ENCODE measurements around the gene KIAA1958. TPM values are rescaled to one million over a fixed set of nuclear protein-coding genes. Genes with fewer than 3 reads are reported as not detected.

Gene KIAA1958
- total RNA-seq, 1 donor from 2014 or later: 12.0 TPM

- TF ChIP-seq EZH2 (IDR thresholded peaks at IDR 0.05; ENCODE audit: insufficient read depth, low read length): no peak
- TF ChIP-seq CTCF (IDR thresholded peaks at IDR 0.05; ENCODE audit: insufficient read depth, low read depth, low read length): no peak
- Mint-ChIP-seq H3K9me3 (ENCODE audit: unreplicated experiment) (no peaks in the 10 kb centered on the region), H3K4me3 (ENCODE audit: unreplicated experiment) (no peak overlapping the region), H3K27me3 (ENCODE audit: low read depth, unreplicated experiment) (no peaks in the 10 kb centered on the region), H3K27ac (ENCODE audit: unreplicated experiment) (no peak overlapping the region), H3K4me1 (ENCODE audit: low read depth, unreplicated experiment) (peaks cover 8% of the 10 kb centered on the region), H3K36me3 (ENCODE audit: low read depth, unreplicated experiment) (no peaks in the 10 kb centered on the region)
- Histone ChIP-seq H2AFZ (ENCODE audit: low read depth, low read length) (no peak overlapping the region), H3K4me2 (ENCODE audit: low read length) (no peak overlapping the region), H3K4me1 (ENCODE audit: insufficient read depth, low read length) (peaks cover 5% of the 10 kb centered on the region), H4K20me1 (ENCODE audit: insufficient read depth, low read length) (no peaks in the 10 kb centered on the region), H3K27ac (ENCODE audit: low read depth, low read length) (no peak overlapping the region), H3K79me2 (ENCODE audit: insufficient read depth, low read length) (peaks cover 3% of the 10 kb centered on the region), H3K27me3 (ENCODE audit: insufficient read depth, low read length) (no peaks in the 10 kb centered on the region), H3K4me3 (ENCODE audit: insufficient read depth, low read depth, low read length) (no peak overlapping the region), H3K9me3 (ENCODE audit: insufficient read depth, low read depth, low read length) (no peaks in the 10 kb centered on the region), H3K9ac (ENCODE audit: low read length) (no peak overlapping the region), H3K36me3 (ENCODE audit: insufficient read depth, low read length) (no peaks in the 10 kb centered on the region)
- no peak for DNase-seq (ENCODE audit: low read depth)
- FAIRE-seq: no peak
Measured at GRCh38 chr9:112542593-112543292, 56.1 kb downstream of the KIAA1958 start.

DNA sequence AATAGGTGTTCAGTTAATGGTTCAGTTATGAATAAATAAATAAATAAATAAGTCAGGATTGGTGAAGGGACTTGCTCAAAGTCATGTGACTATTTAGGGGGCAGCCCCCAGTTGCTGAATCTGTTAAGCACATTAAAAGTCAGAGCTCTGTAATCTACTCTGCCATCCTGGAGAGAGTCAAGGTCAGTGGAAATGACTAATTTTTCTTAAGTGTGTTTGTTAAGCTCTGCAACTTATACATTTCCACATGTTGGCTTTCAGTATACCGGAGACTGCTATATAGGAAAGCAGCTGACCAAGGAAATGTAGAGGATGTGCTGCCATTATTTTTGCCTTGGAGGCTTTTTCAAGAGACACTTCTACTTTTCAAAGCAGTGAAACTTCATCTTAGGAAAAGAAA is 57.9 kb downstream of the KIAA1958 start:
- no peak overlapping the region for H3K4me3 Mint-ChIP-seq (ENCODE audit: unreplicated experiment)
- Histone ChIP-seq H3K4me1 (ENCODE audit: insufficient read depth, low read length) (peaks cover 5% of the 10 kb centered on the region), H3K4me2 (ENCODE audit: low read length) (no peak overlapping the region), H4K20me1 (ENCODE audit: insufficient read depth, low read length) (no peaks in the 10 kb centered on the region), H3K9ac (ENCODE audit: low read length) (no peak overlapping the region), H2AFZ (ENCODE audit: low read depth, low read length) (no peak overlapping the region), H3K4me3 (ENCODE audit: insufficient read depth, low read depth, low read length) (no peak overlapping the region), H3K27me3 (ENCODE audit: insufficient read depth, low read length) (no peaks in the 10 kb centered on the region), H3K27ac (ENCODE audit: low read depth, low read length) (no peak overlapping the region), H3K9me3 (ENCODE audit: insufficient read depth, low read depth, low read length) (no peaks in the 10 kb centered on the region), H3K79me2 (ENCODE audit: insufficient read depth, low read length) (peaks cover 3% of the 10 kb centered on the region), H3K36me3 (ENCODE audit: insufficient read depth, low read length) (no peaks in the 10 kb centered on the region)
- no peak for TF ChIP-seq CTCF (IDR thresholded peaks at IDR 0.05; ENCODE audit: insufficient read depth, low read depth, low read length)
- TF ChIP-seq EZH2 (IDR thresholded peaks at IDR 0.05; ENCODE audit: insufficient read depth, low read length): no peak
- H3K4me1 Mint-ChIP-seq (ENCODE audit: low read depth, unreplicated experiment): peaks cover 11% of the 10 kb centered on the region
- no peaks in the 10 kb centered on the region for H3K36me3 Mint-ChIP-seq (ENCODE audit: low read depth, unreplicated experiment)
- H3K27ac Mint-ChIP-seq (ENCODE audit: unreplicated experiment): no peak overlapping the region
- no peaks in the 10 kb centered on the region for H3K27me3 Mint-ChIP-seq (ENCODE audit: low read depth, unreplicated experiment)
- no peaks in the 10 kb centered on the region for H3K9me3 Mint-ChIP-seq (ENCODE audit: unreplicated experiment)
- DNase-seq (ENCODE audit: low read depth) (no peak), FAIRE-seq (no peak)

- Mint-ChIP-seq H3K4me3 (ENCODE audit: unreplicated experiment) (no peak overlapping the region), H3K9me3 (ENCODE audit: unreplicated experiment) (no peaks in the 10 kb centered on the region), H3K36me3 (ENCODE audit: low read depth, unreplicated experiment) (no peaks in the 10 kb centered on the region), H3K4me1 (ENCODE audit: low read depth, unreplicated experiment) (peaks cover 11% of the 10 kb centered on the region), H3K27ac (ENCODE audit: unreplicated experiment) (no peak overlapping the region), H3K27me3 (ENCODE audit: low read depth, unreplicated experiment) (no peaks in the 10 kb centered on the region)
- H3K27me3 ChIP-seq (ENCODE audit: insufficient read depth, low read length): no peaks in the 10 kb centered on the region
- H3K27ac ChIP-seq (ENCODE audit: low read depth, low read length): no peak overlapping the region
- DNase-seq (ENCODE audit: low read depth): no peak
- no peak overlapping the region for H3K9ac ChIP-seq (ENCODE audit: low read length)
- H3K36me3 ChIP-seq (ENCODE audit: insufficient read depth, low read length): no peaks in the 10 kb centered on the region
- peaks cover 5% of the 10 kb centered on the region for H3K4me1 ChIP-seq (ENCODE audit: insufficient read depth, low read length)
- no peak overlapping the region for H2AFZ ChIP-seq (ENCODE audit: low read depth, low read length)
- no peak for TF ChIP-seq CTCF (IDR thresholded peaks at IDR 0.05; ENCODE audit: insufficient read depth, low read depth, low read length)
- TF ChIP-seq EZH2 (IDR thresholded peaks at IDR 0.05; ENCODE audit: insufficient read depth, low read length): no peak
- peaks cover 3% of the 10 kb centered on the region for H3K79me2 ChIP-seq (ENCODE audit: insufficient read depth, low read length)
- H3K4me2 ChIP-seq (ENCODE audit: low read length): no peak overlapping the region
- no peak overlapping the region for H3K4me3 ChIP-seq (ENCODE audit: insufficient read depth, low read depth, low read length)
- no peaks in the 10 kb centered on the region for H3K9me3 ChIP-seq (ENCODE audit: insufficient read depth, low read depth, low read length)
- no peak for FAIRE-seq
- no peaks in the 10 kb centered on the region for H4K20me1 ChIP-seq (ENCODE audit: insufficient read depth, low read length)
Measured at GRCh38 chr9:112545237-112545636, 58.6 kb downstream of the KIAA1958 start.

Measured in astrocyte (in vitro differentiated cells and primary cell).